H1 (cell line): Measurements from ENCODE around the gene TNPO3. TPM values are rescaled to one million over a fixed set of nuclear protein-coding genes. Genes with fewer than 3 reads are reported as not detected.

Source experiments
- CTCF ChIA-PET: fragments of 300-600 bp; sonication (Branson Sonifier 250); formaldehyde crosslinking; loops from one replicate; lab custom pipeline; 2021; ENCODE audit not compliant: partially characterized antibody; lab: Charles Lee
- POLR2A ChIA-PET: fragments of 300-600 bp; sonication (Branson Sonifier 250); formaldehyde crosslinking; loops from one replicate; lab custom pipeline; 2021; ENCODE audit warnings: inconsistent platforms; ENCODE audit not compliant: partially characterized antibody; lab: Charles Lee
- DNase-seq, 2 experiments: peaks; one replicate each; pipeline versions ENCODE4 v3.0.0 to v3.0.0-alpha.2; 2010 to 2022; ENCODE audit warnings: low spot score in 2 of 2, low read depth in 1 of 2, mixed read lengths in 1 of 2
- FAIRE-seq: peaks from 2 replicates; lab custom pipeline; 2011; peaks lifted over from hg19 to GRCh38; lab: Jason Lieb, UNC
- H2AFZ ChIP-seq: 2 replicates; pipeline ENCODE4 v1.8.1; 2012; ENCODE audit warnings: low read length, inconsistent platforms
- H2AK5ac ChIP-seq: 2 replicates; pipeline ENCODE4 v1.6.1; 2013; ENCODE audit warnings: low read depth, low read length
- H2BK120ac ChIP-seq: replicated peaks from 2 replicates; pipeline ENCODE3; 2013; ENCODE audit warnings: low read depth, low read length, inconsistent platforms
- H2BK12ac ChIP-seq: 2 replicates; pipeline ENCODE4 v1.6.1; 2013; ENCODE audit warnings: low read depth, low read length
- H2BK15ac ChIP-seq: 2 replicates; pipeline ENCODE4 v1.6.1; 2013; ENCODE audit warnings: low read length
- H2BK20ac ChIP-seq: 2 replicates; pipeline ENCODE4 v1.6.1; 2013; ENCODE audit warnings: low read length
- H2BK5ac ChIP-seq: 2 replicates; pipeline ENCODE4 v1.6.1; 2013; ENCODE audit warnings: low read depth, low read length
- H3K14ac ChIP-seq: 2 replicates; pipeline ENCODE4 v1.6.1; 2013; ENCODE audit warnings: inconsistent platforms; ENCODE audit not compliant: insufficient read length
- H3K18ac ChIP-seq: 2 replicates; pipeline ENCODE4 v1.6.1; 2013; ENCODE audit warnings: low read length; ENCODE audit errors: extremely low read depth
- H3K23ac ChIP-seq: 2 replicates; pipeline ENCODE4 v1.6.1; 2013; ENCODE audit warnings: inconsistent platforms; ENCODE audit not compliant: insufficient read length
- H3K23me2 ChIP-seq: 2 replicates; pipeline ENCODE4 v1.6.1; 2013; ENCODE audit warnings: low read depth, low read length
- H3K27ac ChIP-seq: 2 replicates; pipeline ENCODE4 v1.6.1; 2011; ENCODE audit warnings: low read depth, low read length, inconsistent platforms
- H3K27me3 ChIP-seq, 4 experiments: replicated peaks in 1 of 4; 1 replicate in 1 of 4; 2 replicates in 3 of 4; pipeline versions ENCODE4 v1.6.1 to v1.8.1; 2011 to 2013; ENCODE audit warnings: low read length in 3 of 4, mild to moderate bottlenecking in 3 of 4, inconsistent platforms in 2 of 4, mixed read lengths in 2 of 4, moderate library complexity in 1 of 4; ENCODE audit not compliant: control insufficient read depth in 3 of 4, insufficient read depth in 3 of 4; ENCODE audit errors: extremely low read depth in 1 of 4
- H3K36me3 ChIP-seq, 4 experiments: 2 replicates each; pipeline versions ENCODE4 v1.6.1 to v1.8.1; 2011 to 2013; ENCODE audit warnings: mild to moderate bottlenecking in 4 of 4, low read length in 3 of 4, moderate library complexity in 2 of 4, control low read depth in 1 of 4, inconsistent platforms in 1 of 4; ENCODE audit not compliant: insufficient read depth in 4 of 4, control insufficient read depth in 2 of 4
- H3K4ac ChIP-seq: replicated peaks from 2 replicates; pipeline ENCODE3; 2013; ENCODE audit warnings: low read length, low read depth, mixed read lengths, inconsistent platforms; ENCODE audit not compliant: insufficient read length
- H3K4me1 ChIP-seq, 4 experiments: replicated peaks in 1 of 4; 1 replicate in 1 of 4; 2 replicates in 3 of 4; pipeline versions ENCODE4 v1.6.1 to v1.8.1; 2011 to 2013; ENCODE audit warnings: low read length in 3 of 4, inconsistent platforms in 2 of 4, mixed read lengths in 1 of 4; ENCODE audit not compliant: insufficient read depth in 4 of 4, control insufficient read depth in 3 of 4
- H3K4me2 ChIP-seq, 2 experiments: 2 replicates each; pipeline versions ENCODE4 v1.6.1 to v1.8.1; 2011 to 2013; ENCODE audit warnings: low read depth in 2 of 2, low read length in 2 of 2, control low read depth in 1 of 2, inconsistent platforms in 1 of 2, mild to moderate bottlenecking in 1 of 2; ENCODE audit not compliant: insufficient read depth in 1 of 2
- H3K4me3 ChIP-seq, 4 experiments: fragments of 200-600, 300-600 bp in 1 of 4; sonication (generic), shearing (Covaris generic), sonication (Bioruptor Twin) in 1 of 4; 2 replicates each; pipeline versions ENCODE4 v1.5.1 to v1.8.1; 2011 to 2016; ENCODE audit warnings: low read length in 4 of 4, low read depth in 3 of 4, control low read depth in 2 of 4, inconsistent platforms in 2 of 4, mild to moderate bottlenecking in 2 of 4, mixed read lengths in 1 of 4, moderate library complexity in 1 of 4; ENCODE audit not compliant: insufficient read depth in 2 of 4; ENCODE audit errors: extremely low read depth in 1 of 4
- H3K56ac ChIP-seq: replicated peaks from 2 replicates; pipeline ENCODE3; 2013; ENCODE audit warnings: low read depth, mild to moderate bottlenecking, mixed read lengths, low read length, inconsistent platforms; ENCODE audit not compliant: insufficient read length
- H3K79me1 ChIP-seq: 2 replicates; pipeline ENCODE4 v1.6.1; 2013; ENCODE audit warnings: low read depth, low read length, control low read depth
- H3K79me2 ChIP-seq, 2 experiments: 2 replicates each; pipeline versions ENCODE4 v1.6.1 to v1.8.1; 2012 to 2013; ENCODE audit warnings: low read length in 2 of 2, mild to moderate bottlenecking in 2 of 2, inconsistent platforms in 1 of 2; ENCODE audit not compliant: insufficient read depth in 2 of 2, control insufficient read depth in 1 of 2
- H3K9ac ChIP-seq, 4 experiments: replicated peaks in 1 of 4; 1 replicate in 1 of 4; 2 replicates in 3 of 4; pipeline versions ENCODE4 v1.6.1 to v1.8.1; 2011 to 2013; ENCODE audit warnings: low read depth in 3 of 4, low read length in 3 of 4, control low read depth in 2 of 4, mild to moderate bottlenecking in 2 of 4, moderate library complexity in 2 of 4, inconsistent platforms in 1 of 4; ENCODE audit errors: extremely low read depth in 1 of 4
- H3K9me3 ChIP-seq, 2 experiments: 2 replicates each; pipeline versions ENCODE4 v1.6.1 to v1.8.1; 2012 to 2013; ENCODE audit warnings: mild to moderate bottlenecking in 2 of 2, moderate library complexity in 2 of 2, control low read depth in 1 of 2, inconsistent platforms in 1 of 2, low read depth in 1 of 2, low read length in 1 of 2, mixed read lengths in 1 of 2; ENCODE audit not compliant: insufficient read depth in 2 of 2
- H4K20me1 ChIP-seq, 2 experiments: replicated peaks in 1 of 2; 2 replicates each; pipeline versions ENCODE3 to v1.8.1; 2011 to 2013; ENCODE audit warnings: inconsistent platforms in 2 of 2, low read length in 2 of 2, mild to moderate bottlenecking in 1 of 2; ENCODE audit not compliant: insufficient read depth in 2 of 2, control insufficient read depth in 1 of 2
- H4K5ac ChIP-seq: 2 replicates; pipeline ENCODE4 v1.6.1; 2013; ENCODE audit warnings: low read length, low read depth, mixed read lengths, inconsistent platforms; ENCODE audit not compliant: insufficient read length
- H4K8ac ChIP-seq: 2 replicates; pipeline ENCODE4 v1.8.0; 2013; ENCODE audit warnings: mild to moderate bottlenecking, moderate library complexity, low read length, inconsistent platforms; ENCODE audit not compliant: insufficient read depth; ENCODE audit errors: extremely low read depth
- H4K91ac ChIP-seq: replicated peaks from 2 replicates; pipeline ENCODE3; 2013; ENCODE audit warnings: low read length, mixed read lengths, inconsistent platforms; ENCODE audit not compliant: insufficient read length
- POLR2A ChIP-seq, 2 experiments: IDR thresholded peaks; 1 replicate in 1 of 2; 2 replicates in 1 of 2; pipeline ENCODE4 v1.6.1; 2011; ENCODE audit warnings: low read depth in 2 of 2, low read length in 2 of 2, mild to moderate bottlenecking in 2 of 2; ENCODE audit errors: control extremely low read depth in 1 of 2
- SP4 ChIP-seq: IDR thresholded peaks from 2 replicates; pipeline ENCODE4 v1.6.1; 2012; ENCODE audit warnings: low read length, inconsistent platforms
- SRF ChIP-seq: IDR thresholded peaks from 2 replicates; pipeline ENCODE4 v1.6.1; 2011; ENCODE audit warnings: mild to moderate bottlenecking, low read depth, low read length, moderate library complexity
- TCF12 ChIP-seq: IDR thresholded peaks from 2 replicates; pipeline ENCODE4 v1.6.1; 2011; ENCODE audit warnings: low read depth, mild to moderate bottlenecking, low read length
- WGBS, 2 experiments: shearing (Covaris generic) in 1 of 2; methylation state at CpG; one replicate each; pipeline versions ENCODE4 v1.1.6 to v1.1.7; 2013 to 2015; ENCODE audit warnings: low lambda C conversion rate in 2 of 2, mixed read lengths in 2 of 2, inconsistent platforms in 1 of 2, low coverage in 1 of 2, missing lambda C conversion rate in 1 of 2; ENCODE audit not compliant: insufficient replicate concordance in 2 of 2, insufficient coverage in 1 of 2, insufficient read length in 1 of 2; ENCODE audit errors: extremely low coverage in 1 of 2, missing lambda C conversion rate in 1 of 2; 5-methylcytosine and 5-hydroxymethylcytosine counted together
- polyA plus RNA-seq, 7 experiments: library from polyadenylated mRNA; depleted of rRNA in 3 of 7; stranded (reverse) in 5 of 7; unstranded in 2 of 7; fragments of >200 nt in 5 of 7; fragments of 200-250 nt in 2 of 7; gene quantifications; 1 replicate in 5 of 7; 2 replicates in 1 of 7; 4 replicates in 1 of 7; pipeline versions ENCODE4 v1.2.1 to v1.2.3, GENCODE V29; 2011 to 2013; ENCODE audit warnings: missing spikeins in 2 of 7, mixed read lengths in 2 of 7
- total RNA-seq: library from RNA; stranded (reverse); fragmentation: NEBNext Ultra II Directional; extraction: Animal tissue kit (Norgen Biotek cat#: 25700); gene quantifications from 2 replicates; pipeline ENCODE4 v1.2.1, GENCODE V29; 2021
- TF ChIP-seq, protein P1 (sequence below): IDR thresholded peaks from 2 replicates; pipeline ENCODE4 v1.6.1; 2011; ENCODE audit warnings: low read length, improper control_type of control experiment

The TNPO3 gene
- total and polyA plus RNA-seq, 2 of the 8 experiments (the other 6 are each of a cell fraction or from before 2014, with no cell fraction given): 67.6 to 99.2 TPM

DNA sequence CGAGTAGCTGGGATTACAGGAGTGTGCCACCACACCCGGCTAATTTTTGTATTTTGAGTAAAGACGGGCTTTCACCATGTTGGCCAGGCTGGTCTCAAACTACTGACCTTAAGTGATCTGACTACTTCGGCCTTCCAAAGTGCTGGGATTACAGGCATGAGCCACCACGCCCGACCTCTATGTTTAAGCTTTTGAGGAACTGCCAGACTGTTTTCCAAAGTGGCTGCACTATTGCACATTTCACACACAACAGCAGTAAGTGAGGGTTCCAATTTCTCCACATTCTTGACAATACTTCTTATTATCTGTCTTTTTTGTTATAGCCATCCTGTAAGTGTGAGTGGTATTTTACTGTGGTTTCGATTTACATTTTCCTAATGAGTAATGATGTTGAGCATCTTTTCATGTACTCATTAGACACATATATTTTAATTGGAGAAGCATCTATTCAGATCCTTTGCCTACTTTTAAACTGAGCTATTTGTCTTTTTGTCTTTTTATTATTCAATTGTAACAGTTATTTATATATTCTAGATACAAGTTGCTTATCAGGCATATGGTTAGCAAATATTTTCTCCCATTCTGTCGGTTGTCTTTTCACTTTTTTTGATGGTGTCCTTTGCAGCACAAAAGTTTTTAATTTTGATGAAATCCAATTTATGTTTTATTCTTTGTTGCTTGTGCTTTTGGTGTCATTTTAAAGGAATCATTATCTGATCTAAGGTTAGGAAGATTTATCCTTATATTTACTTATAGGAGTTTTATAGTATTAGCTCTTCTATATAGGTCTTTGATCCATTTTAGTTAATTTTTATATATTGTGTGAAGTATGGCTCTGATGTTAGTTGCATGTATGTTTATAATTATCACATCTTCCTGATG is 130.0 kb downstream of the TNPO3 start:
- no peak overlapping the region for H3K18ac ChIP-seq
- no peak overlapping the region for H2BK20ac ChIP-seq
- H3K27me3 ChIP-seq: no peaks in the 10 kb centered on the region; a peak in 1 of 7 replicates
- FAIRE-seq (no peak), DNase-seq (no peak)
- H3K79me1 ChIP-seq: no peaks in the 10 kb centered on the region
- H2BK5ac ChIP-seq: no peak overlapping the region
- no peaks in the 10 kb centered on the region for H4K20me1 ChIP-seq
- CTCF ChIA-PET: interaction anchor here (0.8 to 1.7 kb wide), 4 partner anchors 15 to 168 kb away, joined by 3 to 4 read pairs (median 3); no protein-coding TSS in a partner anchor
- H2BK120ac ChIP-seq: no peak overlapping the region
- no peaks in the 10 kb centered on the region for H3K23me2 ChIP-seq
- no peak overlapping the region for H3K56ac ChIP-seq
- H4K91ac ChIP-seq: no peak overlapping the region
- H3K14ac ChIP-seq: no peak overlapping the region
- peaks cover 2 to 3% (median 2%) of the 10 kb centered on the region in 4 experiments; a peak in 3 of 7 replicates for H3K4me1 ChIP-seq
- no peak overlapping the region for H3K4me2 ChIP-seq
- no peak overlapping the region for H3K4me3 ChIP-seq
- H2AFZ ChIP-seq: no peak overlapping the region
- H3K27ac ChIP-seq: no peak overlapping the region
- H3K36me3 ChIP-seq: no peaks in the 10 kb centered on the region
- no peak overlapping the region for H3K4ac ChIP-seq
- no peak overlapping the region for H3K23ac ChIP-seq
- no peak overlapping the region for H2BK12ac ChIP-seq
- H3K9me3 ChIP-seq: peaks cover 5% of the 10 kb centered on the region in 2 experiments; a peak in 2 of 4 replicates
- H3K9ac ChIP-seq: no peak overlapping the region
- WGBS, 2 experiments: 90% methylated on average over 8 of the region's 8 CpGs; no CpG with 5 or more reads in 1 of the 2 experiments
- H2BK15ac ChIP-seq: no peak overlapping the region
- no peaks in the 10 kb centered on the region for H3K79me2 ChIP-seq
- H4K8ac ChIP-seq: no peak overlapping the region
- TF ChIP-seq TCF12 (no peak), POLR2A (IDR thresholded peaks at IDR 0.05; ENCODE audit: control extremely low read depth in 1 of 2, low read depth in 2 of 2, low read length in 2 of 2) (no peak), SRF (no peak), SP4 (no peak)
- TF ChIP-seq, protein P1, sequence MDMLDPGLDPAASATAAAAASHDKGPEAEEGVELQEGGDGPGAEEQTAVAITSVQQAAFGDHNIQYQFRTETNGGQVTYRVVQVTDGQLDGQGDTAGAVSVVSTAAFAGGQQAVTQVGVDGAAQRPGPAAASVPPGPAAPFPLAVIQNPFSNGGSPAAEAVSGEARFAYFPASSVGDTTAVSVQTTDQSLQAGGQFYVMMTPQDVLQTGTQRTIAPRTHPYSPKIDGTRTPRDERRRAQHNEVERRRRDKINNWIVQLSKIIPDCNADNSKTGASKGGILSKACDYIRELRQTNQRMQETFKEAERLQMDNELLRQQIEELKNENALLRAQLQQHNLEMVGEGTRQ: no peak
- TF ChIP-seq, all 59 proteins: peak for 0
- H4K5ac ChIP-seq: no peak overlapping the region
- no peak overlapping the region for H2AK5ac ChIP-seq
- POLR2A ChIA-PET: no interaction called here
